A549 (cell line): ENCODE results near the gene GSK3A. TPM values are rescaled to one million over a fixed set of nuclear protein-coding genes. Genes with fewer than 3 reads are reported as not detected.
A peak's percentile ranks its signal among the peaks of the same experiment; 100 is the strongest.

Experiments used
- CBX2 ChIP-seq: fragments of 200-600 bp; sonication (generic); IDR thresholded peaks from 2 replicates; pipeline ENCODE4 v1.6.1; 2016; ENCODE audit warnings: low read depth, mild to moderate bottlenecking, borderline replicate concordance
- CEBPB ChIP-seq, 2 experiments: fragments of >200 bp in 1 of 2; sonication (Bioruptor Twin) in 1 of 2; formaldehyde crosslinking in 1 of 2; IDR thresholded peaks; 2 replicates each; pipeline ENCODE4 v1.6.1; 2012 to 2016
- CHD2 ChIP-seq: fragments of 150-350 bp; IDR thresholded peaks from 2 replicates; pipeline ENCODE4 v1.6.1; 2014; ENCODE audit warnings: low read length; ENCODE audit not compliant: partially characterized antibody
- CHD4 ChIP-seq: fragments of 200-600 bp; sonication (generic); IDR thresholded peaks from 2 replicates; pipeline ENCODE4 v1.6.1; 2016; ENCODE audit warnings: antibody characterized with exemption, mild to moderate bottlenecking, borderline replicate concordance
- EP300 ChIP-seq, 2 experiments: fragments of >200 bp; sonication (Bioruptor Twin); formaldehyde crosslinking; IDR thresholded peaks; 2 replicates in 1 of 2; 3 replicates in 1 of 2; pipeline ENCODE4 v1.6.1; 2016 to 2017
- ESRRA ChIP-seq: fragments of 150-350 bp; IDR thresholded peaks from 2 replicates; pipeline ENCODE4 v1.6.1; 2014; ENCODE audit warnings: mild to moderate bottlenecking, low read length, borderline replicate concordance
- FOSB ChIP-seq: fragments of 250-450 bp; sonication (Bioruptor Pico); IDR thresholded peaks from 2 replicates; pipeline ENCODE4 v1.5.0; 2020; ENCODE audit warnings: mild to moderate bottlenecking, moderate library complexity
- FOXS1 ChIP-seq: fragments of 250-450 bp; sonication (Bioruptor Pico); IDR thresholded peaks from 2 replicates; pipeline ENCODE4 v1.5.0; 2020; ENCODE audit warnings: mild to moderate bottlenecking, moderate library complexity
- GATA3 ChIP-seq: IDR thresholded peaks from 2 replicates; pipeline ENCODE4 v1.6.1; 2012; ENCODE audit warnings: borderline replicate concordance
- HEYL ChIP-seq: fragments of 250-450 bp; sonication (Bioruptor Pico); IDR thresholded peaks from 2 replicates; pipeline ENCODE4 v1.8.0; 2021; ENCODE audit warnings: mild to moderate bottlenecking, moderate library complexity
- HOXB13 ChIP-seq: fragments of 250-450 bp; sonication (Bioruptor Pico); IDR thresholded peaks from 2 replicates; pipeline ENCODE4 v1.5.0; 2020; ENCODE audit warnings: low read depth, mild to moderate bottlenecking, moderate library complexity
- JUNB ChIP-seq: fragments of >200 bp; sonication (Bioruptor Twin); formaldehyde crosslinking; IDR thresholded peaks from 2 replicates; pipeline ENCODE4 v1.6.1; 2016
- KDM1A ChIP-seq: fragments of 200-600 bp; sonication (generic); IDR thresholded peaks from 2 replicates; pipeline ENCODE4 v1.6.1; 2016; ENCODE audit warnings: low read depth, mild to moderate bottlenecking
- MAFK ChIP-seq: fragments of 450-650 bp; IDR thresholded peaks from 2 replicates; pipeline ENCODE4 v1.6.1; 2014; ENCODE audit not compliant: partially characterized antibody
- MAZ ChIP-seq: fragments of 150-350 bp; IDR thresholded peaks from 2 replicates; pipeline ENCODE4 v1.6.1; 2014; ENCODE audit warnings: antibody characterized with exemption, low read depth, low read length, borderline replicate concordance
- MYC ChIP-seq: IDR thresholded peaks from 2 replicates; pipeline ENCODE4 v1.6.1; 2012; ENCODE audit warnings: mild to moderate bottlenecking, inconsistent platforms, low read length, improper control_type of control experiment, borderline replicate concordance
- NFE2L2 ChIP-seq: fragments of 150-350 bp; conservative IDR thresholded peaks from 2 replicates; pipeline ENCODE4 v1.6.1; 2014; ENCODE audit warnings: low read length
- NPAS2 ChIP-seq: fragments of 250-450 bp; sonication (Bioruptor Pico); IDR thresholded peaks from 2 replicates; pipeline ENCODE4 v1.8.0; 2022; ENCODE audit warnings: mild to moderate bottlenecking, moderate library complexity, borderline replicate concordance
- PHF8 ChIP-seq: fragments of 200-600 bp; sonication (generic); IDR thresholded peaks from 2 replicates; pipeline ENCODE4 v1.6.1; 2016; ENCODE audit warnings: low read depth, mild to moderate bottlenecking, antibody characterized with exemption, moderate library complexity, borderline replicate concordance
- POLR2A ChIP-seq: IDR thresholded peaks from 2 replicates; pipeline ENCODE4 v1.6.1; 2012; ENCODE audit warnings: mild to moderate bottlenecking, low read length
- POLR2AphosphoS2 ChIP-seq: conservative IDR thresholded peaks from 2 replicates; pipeline ENCODE4 v1.6.1; 2012; ENCODE audit warnings: low read length, improper control_type of control experiment, inconsistent platforms
- RAD21 ChIP-seq, 2 experiments: fragments of >200 bp in 1 of 2; sonication (Bioruptor Twin) in 1 of 2; formaldehyde crosslinking in 1 of 2; IDR thresholded peaks in 1 of 2; conservative IDR thresholded peaks in 1 of 2; 2 replicates in 1 of 2; 3 replicates in 1 of 2; pipeline ENCODE4 v1.6.1; 2012 to 2018; ENCODE audit warnings: inconsistent platforms in 1 of 2
- RARB ChIP-seq: fragments of 250-450 bp; sonication (Bioruptor Pico); IDR thresholded peaks from 2 replicates; pipeline ENCODE4 v1.8.0; 2021; ENCODE audit warnings: mild to moderate bottlenecking, moderate library complexity
- RCOR1 ChIP-seq: fragments of 150-350 bp; IDR thresholded peaks from 2 replicates; pipeline ENCODE4 v1.6.1; 2014; ENCODE audit warnings: antibody characterized with exemption, low read length, low read depth
- RFX5 ChIP-seq: fragments of 450-650 bp; IDR thresholded peaks from 2 replicates; pipeline ENCODE4 v1.7.1; 2014; ENCODE audit warnings: antibody characterized with exemption, mild to moderate bottlenecking, moderate library complexity
- RNF2 ChIP-seq: fragments of 200-600 bp; sonication (generic); IDR thresholded peaks from 2 replicates; pipeline ENCODE4 v1.6.1; 2016; ENCODE audit warnings: low read depth, mild to moderate bottlenecking, antibody characterized with exemption, moderate library complexity, borderline replicate concordance
- SMC3 ChIP-seq: fragments of >200 bp; sonication (Bioruptor Twin); formaldehyde crosslinking; IDR thresholded peaks from 3 replicates; pipeline ENCODE4 v1.6.1; 2018; ENCODE audit warnings: inconsistent platforms
- SREBF2 ChIP-seq: fragments of 450-650 bp; IDR thresholded peaks from 2 replicates; pipeline ENCODE4 v1.6.1; 2014; ENCODE audit warnings: mild to moderate bottlenecking, moderate library complexity
- TFCP2L1 ChIP-seq: fragments of 250-450 bp; sonication (Bioruptor Pico); IDR thresholded peaks from 2 replicates; pipeline ENCODE4 v1.5.0; 2021; ENCODE audit warnings: mild to moderate bottlenecking
- ZC3H11A ChIP-seq: fragments of 450-650 bp; IDR thresholded peaks from 2 replicates; pipeline ENCODE4 v1.6.1; 2014; ENCODE audit warnings: antibody characterized with exemption, mild to moderate bottlenecking
- ZFP36 ChIP-seq: fragments of 450-650 bp; IDR thresholded peaks from 2 replicates; pipeline ENCODE4 v1.6.1; 2014; ENCODE audit warnings: borderline replicate concordance; ENCODE audit not compliant: partially characterized antibody
- ZNF302 ChIP-seq: fragments of 250-450 bp; sonication (Bioruptor Pico); IDR thresholded peaks from 2 replicates; pipeline ENCODE4 v1.9.0; 2021; ENCODE audit warnings: inconsistent platforms, mild to moderate bottlenecking, moderate library complexity
- ZSCAN20 ChIP-seq: fragments of 250-450 bp; sonication (Bioruptor Pico); IDR thresholded peaks from 2 replicates; pipeline ENCODE4 v1.8.0; 2022; ENCODE audit warnings: mild to moderate bottlenecking, moderate library complexity
- polyA plus RNA-seq, 4 experiments: library from polyadenylated mRNA; depleted of rRNA in 3 of 4; stranded (reverse); fragments of >200 nt; fragmentation: RNase III in 1 of 4; extraction: RNeasy Plus Mini Kit Qiagen cat#74134 plus additional on column Dnase treatment in 1 of 4; gene quantifications; 2 replicates in 3 of 4; 3 replicates in 1 of 4; pipeline ENCODE4 v1.2.3, GENCODE V29; 2011 to 2017
- TF ChIP-seq, protein P1 (sequence below): fragments of 150-350 bp; IDR thresholded peaks from 2 replicates; pipeline ENCODE4 v1.6.1; 2014; ENCODE audit warnings: low read depth, mild to moderate bottlenecking, low read length
- TF ChIP-seq, protein P2 (sequence below): fragments of 450-650 bp; IDR thresholded peaks from 2 replicates; pipeline ENCODE4 v1.6.1; 2014; ENCODE audit warnings: antibody characterized with exemption
- TF ChIP-seq, protein P3 (sequence below): fragments of 250-450 bp; sonication (Bioruptor Pico); IDR thresholded peaks from 2 replicates; pipeline ENCODE4 v1.5.0; 2020; ENCODE audit warnings: low read depth, mild to moderate bottlenecking, moderate library complexity
- TF ChIP-seq, protein P4 (sequence below): IDR thresholded peaks from 2 replicates; pipeline ENCODE4 v1.6.1; 2012
- TF ChIP-seq, protein P5 (sequence below): fragments of 250-450 bp; sonication (Bioruptor Pico); IDR thresholded peaks from 2 replicates; pipeline ENCODE4 v1.5.0; 2021; ENCODE audit warnings: mild to moderate bottlenecking, moderate library complexity, borderline replicate concordance
- TF ChIP-seq, protein P6 (sequence below): IDR thresholded peaks from 2 replicates; pipeline ENCODE4 v1.6.1; 2012

The GSK3A gene
- polyA plus RNA-seq, 2 of the 4 experiments (the other 2 are of a cell fraction) = 55.2 to 85.1 TPM

DNA sequence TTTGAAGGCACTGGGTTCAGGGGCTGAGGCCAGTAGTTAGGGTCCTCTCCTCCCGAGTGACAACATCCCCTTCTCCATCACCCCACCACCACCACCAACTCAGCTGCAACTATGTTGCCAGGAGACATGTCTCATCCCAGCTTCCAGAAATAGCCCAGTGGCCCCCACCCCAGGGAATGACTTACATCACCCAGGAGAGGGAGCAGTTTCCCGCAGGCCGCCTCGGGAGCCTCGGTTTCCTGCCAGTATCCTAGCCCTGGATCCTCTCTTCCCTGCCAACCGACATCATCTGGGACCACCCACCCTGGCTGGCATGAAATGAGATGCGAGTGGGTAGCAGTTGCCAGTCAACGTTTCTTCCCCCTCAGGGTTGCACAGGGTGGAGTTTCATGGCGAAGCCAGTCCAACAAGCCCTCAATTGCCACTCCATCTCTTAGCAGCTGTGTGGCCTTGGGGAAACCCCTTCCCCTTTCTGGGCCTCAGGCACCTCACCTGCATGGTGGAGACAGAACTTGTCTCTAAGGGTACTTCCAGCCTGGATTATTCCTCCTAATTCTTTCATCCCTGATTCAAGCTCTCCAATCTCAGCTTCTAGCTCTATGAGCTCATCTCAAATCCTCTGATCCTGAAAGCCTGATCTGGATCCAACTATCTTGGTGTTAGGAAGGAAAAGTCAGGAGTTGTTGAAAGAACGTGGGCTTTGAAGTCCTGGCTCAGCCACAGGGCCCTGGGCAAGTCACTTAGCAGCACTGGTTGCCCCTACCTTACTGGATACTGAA is 3.9 kb upstream of the GSK3A start (continued):
- TF ChIP-seq MAFK (no peak), RCOR1 (no peak), HOXB13 (CRISPR knock-in tag) (no peak), HEYL (CRISPR knock-in tag) (no peak), CEBPB (IDR thresholded peaks at IDR 0.05) (no peak), RARB (CRISPR knock-in tag) (0 out of 2 replicates have a peak, but pooled peaks have one; percentile 9), SREBF2 (no peak), ZSCAN20 (CRISPR knock-in tag) (no peak), POLR2A (no peak), ZNF302 (CRISPR knock-in tag) (no peak), EP300 (IDR thresholded peaks at IDR 0.05) (no peak), MYC (0 out of 2 replicates have a peak, but pooled peaks have one; percentile 51), GATA3 (0 out of 2 replicates have a peak, but pooled peaks have one; percentile 31), CBX2 (no peak), MAZ (peak; percentile 99), TFCP2L1 (CRISPR knock-in tag) (no peak), NPAS2 (CRISPR knock-in tag) (no peak), NFE2L2 (no peak), ZC3H11A (no peak), KDM1A (no peak), FOXS1 (CRISPR knock-in tag) (no peak), ESRRA (no peak), ZFP36 (no peak), CHD2 (no peak), FOSB (CRISPR knock-in tag) (peak; percentile 77; the same call in 1 of the 2 replicates), SMC3 (peak; percentile 88), JUNB (no peak), POLR2AphosphoS2 (no peak), CHD4 (no peak), RFX5 (no peak), RNF2 (no peak), RAD21 (conservative IDR thresholded peaks at IDR 0.05 in 1 of 2, IDR thresholded peaks at IDR 0.05 in 1 of 2) (peak; percentile 81 to 82), PHF8 (no peak)
- TF ChIP-seq, protein P1, sequence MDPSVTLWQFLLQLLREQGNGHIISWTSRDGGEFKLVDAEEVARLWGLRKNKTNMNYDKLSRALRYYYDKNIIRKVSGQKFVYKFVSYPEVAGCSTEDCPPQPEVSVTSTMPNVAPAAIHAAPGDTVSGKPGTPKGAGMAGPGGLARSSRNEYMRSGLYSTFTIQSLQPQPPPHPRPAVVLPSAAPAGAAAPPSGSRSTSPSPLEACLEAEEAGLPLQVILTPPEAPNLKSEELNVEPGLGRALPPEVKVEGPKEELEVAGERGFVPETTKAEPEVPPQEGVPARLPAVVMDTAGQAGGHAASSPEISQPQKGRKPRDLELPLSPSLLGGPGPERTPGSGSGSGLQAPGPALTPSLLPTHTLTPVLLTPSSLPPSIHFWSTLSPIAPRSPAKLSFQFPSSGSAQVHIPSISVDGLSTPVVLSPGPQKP = no peak
- TF ChIP-seq, protein P2, sequence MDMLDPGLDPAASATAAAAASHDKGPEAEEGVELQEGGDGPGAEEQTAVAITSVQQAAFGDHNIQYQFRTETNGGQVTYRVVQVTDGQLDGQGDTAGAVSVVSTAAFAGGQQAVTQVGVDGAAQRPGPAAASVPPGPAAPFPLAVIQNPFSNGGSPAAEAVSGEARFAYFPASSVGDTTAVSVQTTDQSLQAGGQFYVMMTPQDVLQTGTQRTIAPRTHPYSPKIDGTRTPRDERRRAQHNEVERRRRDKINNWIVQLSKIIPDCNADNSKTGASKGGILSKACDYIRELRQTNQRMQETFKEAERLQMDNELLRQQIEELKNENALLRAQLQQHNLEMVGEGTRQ = no peak
- TF ChIP-seq, protein P3, sequence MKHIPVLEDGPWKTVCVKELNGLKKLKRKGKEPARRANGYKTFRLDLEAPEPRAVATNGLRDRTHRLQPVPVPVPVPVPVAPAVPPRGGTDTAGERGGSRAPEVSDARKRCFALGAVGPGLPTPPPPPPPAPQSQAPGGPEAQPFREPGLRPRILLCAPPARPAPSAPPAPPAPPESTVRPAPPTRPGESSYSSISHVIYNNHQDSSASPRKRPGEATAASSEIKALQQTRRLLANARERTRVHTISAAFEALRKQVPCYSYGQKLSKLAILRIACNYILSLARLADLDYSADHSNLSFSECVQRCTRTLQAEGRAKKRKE (CRISPR knock-in tag) = peak; percentile 70; the same call in 1 of the 2 replicates
- TF ChIP-seq, protein P4, sequence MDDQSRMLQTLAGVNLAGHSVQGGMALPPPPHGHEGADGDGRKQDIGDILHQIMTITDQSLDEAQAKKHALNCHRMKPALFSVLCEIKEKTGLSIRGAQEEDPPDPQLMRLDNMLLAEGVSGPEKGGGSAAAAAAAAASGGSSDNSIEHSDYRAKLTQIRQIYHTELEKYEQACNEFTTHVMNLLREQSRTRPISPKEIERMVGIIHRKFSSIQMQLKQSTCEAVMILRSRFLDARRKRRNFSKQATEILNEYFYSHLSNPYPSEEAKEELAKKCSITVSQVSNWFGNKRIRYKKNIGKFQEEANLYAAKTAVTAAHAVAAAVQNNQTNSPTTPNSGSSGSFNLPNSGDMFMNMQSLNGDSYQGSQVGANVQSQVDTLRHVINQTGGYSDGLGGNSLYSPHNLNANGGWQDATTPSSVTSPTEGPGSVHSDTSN = peak; percentile 52
- TF ChIP-seq, protein P5, sequence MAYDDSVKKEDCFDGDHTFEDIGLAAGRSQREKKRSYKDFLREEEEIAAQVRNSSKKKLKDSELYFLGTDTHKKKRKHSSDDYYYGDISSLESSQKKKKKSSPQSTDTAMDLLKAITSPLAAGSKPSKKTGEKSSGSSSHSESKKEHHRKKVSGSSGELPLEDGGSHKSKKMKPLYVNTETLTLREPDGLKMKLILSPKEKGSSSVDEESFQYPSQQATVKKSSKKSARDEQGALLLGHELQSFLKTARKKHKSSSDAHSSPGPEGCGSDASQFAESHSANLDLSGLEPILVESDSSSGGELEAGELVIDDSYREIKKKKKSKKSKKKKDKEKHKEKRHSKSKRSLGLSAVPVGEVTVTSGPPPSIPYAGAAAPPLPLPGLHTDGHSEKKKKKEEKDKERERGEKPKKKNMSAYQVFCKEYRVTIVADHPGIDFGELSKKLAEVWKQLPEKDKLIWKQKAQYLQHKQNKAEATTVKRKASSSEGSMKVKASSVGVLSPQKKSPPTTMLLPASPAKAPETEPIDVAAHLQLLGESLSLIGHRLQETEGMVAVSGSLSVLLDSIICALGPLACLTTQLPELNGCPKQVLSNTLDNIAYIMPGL (CRISPR knock-in tag) = no peak
- TF ChIP-seq, protein P6, sequence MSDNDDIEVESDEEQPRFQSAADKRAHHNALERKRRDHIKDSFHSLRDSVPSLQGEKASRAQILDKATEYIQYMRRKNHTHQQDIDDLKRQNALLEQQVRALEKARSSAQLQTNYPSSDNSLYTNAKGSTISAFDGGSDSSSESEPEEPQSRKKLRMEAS = 0 out of 2 replicates have a peak, but pooled peaks have one; percentile 13
